ENCODE results near the gene OR10A7.

DNA sequence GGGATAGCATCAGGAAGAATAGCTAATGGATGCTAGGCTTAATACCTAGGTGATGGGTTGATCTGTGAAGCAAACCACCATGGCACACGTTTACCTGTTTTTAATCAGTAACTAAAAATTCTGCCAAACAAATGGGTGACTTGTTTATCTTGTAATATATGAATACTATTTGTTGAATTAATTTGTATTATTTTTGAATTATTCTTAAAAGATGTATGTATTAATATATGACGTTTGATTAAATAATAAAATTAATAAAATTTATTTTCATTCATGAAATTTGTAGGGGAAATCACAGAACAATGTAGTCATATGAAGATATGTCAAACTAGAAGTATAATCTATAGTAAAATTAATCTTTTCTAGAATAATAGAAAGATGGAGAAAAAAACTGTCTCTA is 32.3 kb upstream of the OR10A7 start:
- TF ChIP-seq, protein P1, sequence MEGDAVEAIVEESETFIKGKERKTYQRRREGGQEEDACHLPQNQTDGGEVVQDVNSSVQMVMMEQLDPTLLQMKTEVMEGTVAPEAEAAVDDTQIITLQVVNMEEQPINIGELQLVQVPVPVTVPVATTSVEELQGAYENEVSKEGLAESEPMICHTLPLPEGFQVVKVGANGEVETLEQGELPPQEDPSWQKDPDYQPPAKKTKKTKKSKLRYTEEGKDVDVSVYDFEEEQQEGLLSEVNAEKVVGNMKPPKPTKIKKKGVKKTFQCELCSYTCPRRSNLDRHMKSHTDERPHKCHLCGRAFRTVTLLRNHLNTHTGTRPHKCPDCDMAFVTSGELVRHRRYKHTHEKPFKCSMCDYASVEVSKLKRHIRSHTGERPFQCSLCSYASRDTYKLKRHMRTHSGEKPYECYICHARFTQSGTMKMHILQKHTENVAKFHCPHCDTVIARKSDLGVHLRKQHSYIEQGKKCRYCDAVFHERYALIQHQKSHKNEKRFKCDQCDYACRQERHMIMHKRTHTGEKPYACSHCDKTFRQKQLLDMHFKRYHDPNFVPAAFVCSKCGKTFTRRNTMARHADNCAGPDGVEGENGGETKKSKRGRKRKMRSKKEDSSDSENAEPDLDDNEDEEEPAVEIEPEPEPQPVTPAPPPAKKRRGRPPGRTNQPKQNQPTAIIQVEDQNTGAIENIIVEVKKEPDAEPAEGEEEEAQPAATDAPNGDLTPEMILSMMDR (IDR thresholded peaks at IDR 0.05): no peak
- TF ChIP-seq EP300 (IDR thresholded peaks at IDR 0.05) (no peak), POLR2AphosphoS5 (IDR thresholded peaks at IDR 0.05) (no peak)

Measured in stomach (tissue), 4 donors.